Stimulated activated CD4-positive, alpha-beta T cell treated with anti-CD3 and anti-CD28 coated beads, TNF-alpha, amount 100 ng/mL, for 48 hours (primary cell): ENCODE data around the gene APBB2.
A peak's percentile ranks its signal among the peaks of the same experiment; 100 is the strongest.

Source experiments
- DNase-seq, 3 donors: peaks; one replicate each; pipeline ENCODE4 v3.0.0-alpha.2; 2020; ENCODE audit warnings: low read depth in 3 of 3

The APBB2 gene

GRCh38 chr4:41214136-41214824, at the start of gene APBB2:
Gene APBB2 (minus strand): TSS chr4:41214542. CDS start chr4:41033254, 181,288 bp downstream.
- peak; percentile 24 to 34 (median 31) for DNase-seq

- no peak for DNase-seq
These were observed 47.9 kb upstream of the APBB2 start for GRCh38 chr4:41262198-41262597.

- DNase-seq = no peak
These were observed 45.9 kb upstream of the APBB2 start for GRCh38 chr4:41260116-41260733.

- DNase-seq = no peak
These were observed 44.4 kb upstream of the APBB2 start for GRCh38 chr4:41258783-41259182.

GRCh38 chr4:41257906-41258305, 43.6 kb upstream of the APBB2 start:
- DNase-seq = no peak

GRCh38 chr4:41257257-41257901, 43.0 kb upstream of the APBB2 start:
- DNase-seq = peak in 1 of 3 donors; percentile 20

- DNase-seq = no peak
These were observed 42.5 kb upstream of the APBB2 start, which contains the start of gene UCHL1 for GRCh38 chr4:41256740-41257256. Gene UCHL1 (plus strand): TSS chr4:41256928. CDS start chr4:41256977, 49 bp downstream.

GRCh38 chr4:41256131-41256739, 41.9 kb upstream of the APBB2 start:
- DNase-seq = no peak

GRCh38 chr4:41245983-41246382, 31.6 kb upstream of the APBB2 start:
- DNase-seq = no peak

- no peak for DNase-seq
These were observed 27.6 kb upstream of the APBB2 start for GRCh38 chr4:41241919-41242318.

- no peak for DNase-seq
These were observed 22.2 kb upstream of the APBB2 start for GRCh38 chr4:41236508-41236907.

- DNase-seq = no peak
These were observed 21.7 kb upstream of the APBB2 start for GRCh38 chr4:41236032-41236431.

- DNase-seq = no peak
These were observed 18.5 kb upstream of the APBB2 start for GRCh38 chr4:41232856-41233255.

GRCh38 chr4:41232406-41232805, 18.1 kb upstream of the APBB2 start:
- no peak for DNase-seq

GRCh38 chr4:41227902-41228301, 13.6 kb upstream of the APBB2 start:
- no peak for DNase-seq

- no peak for DNase-seq
These were observed 7.7 kb upstream of the APBB2 start for GRCh38 chr4:41221850-41222645.

GRCh38 chr4:41219421-41219950, 5.1 kb upstream of the APBB2 start:
- DNase-seq = no peak

GRCh38 chr4:41218703-41219102, 4.4 kb upstream of the APBB2 start:
- DNase-seq = no peak

GRCh38 chr4:41217374-41217773, 3.0 kb upstream of the APBB2 start:
- DNase-seq = no peak

- no peak for DNase-seq
These were observed 2.6 kb upstream of the APBB2 start for GRCh38 chr4:41217020-41217333.

GRCh38 chr4:41216294-41217019, 2.1 kb upstream of the APBB2 start:
- peak; percentile 23 to 55 (median 44) for DNase-seq
